ENCODE data around the gene VAC14.

- TF ChIP-seq, protein P1, sequence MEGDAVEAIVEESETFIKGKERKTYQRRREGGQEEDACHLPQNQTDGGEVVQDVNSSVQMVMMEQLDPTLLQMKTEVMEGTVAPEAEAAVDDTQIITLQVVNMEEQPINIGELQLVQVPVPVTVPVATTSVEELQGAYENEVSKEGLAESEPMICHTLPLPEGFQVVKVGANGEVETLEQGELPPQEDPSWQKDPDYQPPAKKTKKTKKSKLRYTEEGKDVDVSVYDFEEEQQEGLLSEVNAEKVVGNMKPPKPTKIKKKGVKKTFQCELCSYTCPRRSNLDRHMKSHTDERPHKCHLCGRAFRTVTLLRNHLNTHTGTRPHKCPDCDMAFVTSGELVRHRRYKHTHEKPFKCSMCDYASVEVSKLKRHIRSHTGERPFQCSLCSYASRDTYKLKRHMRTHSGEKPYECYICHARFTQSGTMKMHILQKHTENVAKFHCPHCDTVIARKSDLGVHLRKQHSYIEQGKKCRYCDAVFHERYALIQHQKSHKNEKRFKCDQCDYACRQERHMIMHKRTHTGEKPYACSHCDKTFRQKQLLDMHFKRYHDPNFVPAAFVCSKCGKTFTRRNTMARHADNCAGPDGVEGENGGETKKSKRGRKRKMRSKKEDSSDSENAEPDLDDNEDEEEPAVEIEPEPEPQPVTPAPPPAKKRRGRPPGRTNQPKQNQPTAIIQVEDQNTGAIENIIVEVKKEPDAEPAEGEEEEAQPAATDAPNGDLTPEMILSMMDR (IDR thresholded peaks at IDR 0.05): no peak
- TF ChIP-seq POLR2A (IDR thresholded peaks at IDR 0.05) (no peak), EP300 (IDR thresholded peaks at IDR 0.05) (no peak), POLR2AphosphoS5 (IDR thresholded peaks at IDR 0.05) (no peak)
Measured at GRCh38 chr16:70652322-70652721, 148.6 kb downstream of the VAC14 start.

All from stomach (tissue), 4 donors.